Skin of body (tissue), 2 donors: Measurements from ENCODE around the gene USP6NL. TPM values are rescaled to one million over a fixed set of nuclear protein-coding genes. Genes with fewer than 3 reads are reported as not detected.
"Not testable (repeated sequence)": the region's sequence is repeated elsewhere in the genome, so short reads cannot be mapped to it uniquely, and the experiment has no call there.

ENCODE experiments used
- DNase-seq: peaks from one replicate; lab custom pipeline; 2025; lab: John Stamatoyannopoulos, UW
- total RNA-seq: library from RNA; depleted of rRNA; stranded (reverse); fragments of >200 nt; gene quantifications from one replicate; pipeline ENCODE4 v1.2.3, GENCODE V29; 2014

USP6NL gene
- 23.6 TPM for total RNA-seq

DNA sequence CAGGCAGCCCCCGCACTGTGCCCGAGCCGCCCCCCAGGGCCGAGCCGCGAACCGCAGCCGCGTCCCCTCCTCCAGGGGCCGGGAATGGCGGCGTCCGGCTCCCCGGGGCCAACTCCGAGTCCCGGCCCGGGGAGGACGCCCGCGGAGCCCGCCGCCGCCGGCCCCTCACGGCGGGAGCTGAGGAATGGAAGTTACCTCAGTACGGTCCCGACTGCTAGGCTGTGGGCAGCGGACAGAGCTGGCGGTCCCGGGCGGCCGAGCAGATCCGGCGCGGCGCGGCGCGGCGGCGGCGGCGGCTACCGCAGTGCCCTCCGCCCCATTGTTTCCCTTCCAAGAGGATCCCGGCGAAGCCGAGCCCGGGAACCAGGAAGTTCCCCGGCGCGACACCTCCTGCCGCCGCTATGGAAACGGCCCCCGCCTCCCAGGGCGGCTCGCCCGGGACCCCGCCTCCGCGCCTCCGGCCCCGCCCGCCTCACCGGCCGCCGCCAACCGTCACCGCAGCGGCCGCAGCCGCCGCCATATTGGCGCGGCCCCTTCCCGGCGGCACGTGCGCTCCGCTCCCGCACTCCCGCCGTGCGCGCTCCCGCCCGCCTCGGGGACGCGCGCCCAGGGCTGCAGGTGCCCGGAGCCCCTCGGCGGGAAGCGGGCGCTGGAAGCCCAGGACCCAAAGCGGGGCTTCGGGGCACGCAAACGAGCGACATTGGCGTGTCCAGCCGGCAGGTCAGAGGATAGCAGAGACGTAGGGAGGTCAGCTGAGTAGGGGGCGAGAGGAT is at the start of gene USP6NL:
Gene USP6NL (minus strand): TSS at position 403 of the 773 bp plus-strand sequence. CDS start 14,016 bp downstream, outside the sequence.
- peak; percentile 80 for DNase-seq

DNA sequence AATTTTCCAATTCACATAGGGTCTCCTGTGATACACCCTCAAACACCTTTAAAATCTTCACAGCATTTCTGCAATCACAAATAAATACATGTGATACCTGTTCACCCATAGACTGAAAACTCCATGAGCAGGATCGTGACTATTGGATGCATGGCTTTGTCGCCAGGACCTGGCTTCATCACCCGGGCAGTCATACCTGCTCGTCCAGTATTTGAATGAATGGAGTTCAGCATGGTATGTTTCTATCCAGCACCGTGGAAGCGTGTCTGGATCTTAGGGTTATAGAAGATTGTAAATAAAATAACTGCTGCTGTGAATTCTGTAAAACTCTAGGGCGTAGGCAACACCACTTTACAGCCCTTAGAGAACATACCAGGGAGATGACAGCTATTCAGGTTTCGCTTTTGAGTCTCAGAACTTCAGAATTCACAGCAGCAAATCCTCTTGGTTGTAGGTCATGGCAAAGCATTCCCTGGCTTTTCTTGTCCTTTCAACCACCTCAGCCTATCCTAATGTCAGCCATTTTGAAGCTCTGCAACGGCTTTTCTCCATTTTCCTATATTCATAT is 47.4 kb upstream of the USP6NL start:
- no peak for DNase-seq

DNA sequence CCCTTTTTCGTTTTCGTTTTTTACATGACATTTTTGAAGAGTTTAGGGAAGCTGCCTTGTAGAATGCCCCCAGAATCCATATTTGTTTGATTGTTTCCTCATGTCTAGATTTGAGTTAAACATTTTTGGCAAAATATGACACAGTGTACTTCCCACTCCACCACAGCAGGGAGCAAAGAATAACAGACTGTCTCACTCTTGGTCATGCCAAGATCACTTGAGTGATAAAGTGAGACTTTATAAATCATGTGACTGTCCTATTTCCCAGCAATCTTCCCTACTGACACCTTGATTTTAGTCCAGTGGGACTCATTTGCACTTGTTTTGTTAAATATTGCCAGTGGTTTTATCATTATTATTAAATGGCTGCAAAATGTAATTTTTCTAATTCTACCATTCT is 44.4 kb upstream of the USP6NL start:
- peak; percentile 4 for DNase-seq

DNA sequence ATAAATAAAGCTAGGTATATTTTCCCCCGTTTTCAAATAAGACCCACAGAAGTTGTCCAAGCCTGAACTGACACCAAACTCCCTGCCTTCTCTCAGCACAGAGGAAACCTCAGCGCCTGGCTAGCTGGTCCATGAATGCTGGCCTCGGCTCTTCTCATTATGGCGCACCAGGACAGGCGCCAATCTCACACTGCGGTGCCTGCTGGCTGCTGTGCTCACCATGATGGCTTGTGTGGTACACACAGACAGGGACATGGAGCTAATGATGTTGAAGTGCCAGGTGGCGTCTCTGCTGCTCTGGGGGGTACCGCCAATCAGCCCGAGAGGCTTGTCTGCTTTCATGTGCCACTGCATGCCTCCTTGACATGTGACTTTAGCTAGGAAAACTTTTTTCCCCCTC is 43.2 kb upstream of the USP6NL start:
- no peak for DNase-seq

DNA sequence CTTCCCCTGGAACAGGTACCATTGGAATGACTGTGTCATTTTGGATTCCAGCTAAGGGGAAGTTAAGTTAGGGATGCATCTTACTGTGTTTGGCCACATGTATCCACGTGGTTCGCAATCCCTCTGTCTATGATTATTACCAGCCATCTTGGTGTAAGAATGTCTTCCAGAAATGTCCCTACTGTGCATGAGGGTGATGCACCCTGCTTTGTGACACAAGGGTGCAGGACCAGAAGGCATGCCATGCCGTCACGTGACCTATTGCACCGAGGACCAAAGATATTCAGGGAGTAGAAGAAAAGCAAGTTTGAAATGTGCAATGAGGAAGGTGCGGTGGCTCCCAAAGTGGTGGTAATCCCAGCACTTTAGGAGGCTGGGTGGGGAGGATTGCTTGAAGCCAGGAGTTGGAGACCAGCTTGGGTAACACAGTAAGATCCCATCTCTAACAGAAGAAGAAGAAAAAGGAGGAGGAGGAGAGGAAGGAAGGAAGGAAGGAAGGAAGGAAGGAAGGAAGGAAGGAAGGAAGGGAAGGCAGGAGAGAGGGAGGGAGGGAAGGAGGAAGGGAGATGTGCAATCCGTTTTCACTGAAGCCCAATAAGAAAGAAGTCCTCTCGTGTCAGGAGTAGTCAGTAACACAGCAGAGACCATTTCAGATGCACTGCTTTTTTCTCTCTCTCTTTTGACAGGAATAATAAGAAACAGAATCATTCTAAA is 42.5 kb upstream of the USP6NL start:
- DNase-seq: no peak

DNA sequence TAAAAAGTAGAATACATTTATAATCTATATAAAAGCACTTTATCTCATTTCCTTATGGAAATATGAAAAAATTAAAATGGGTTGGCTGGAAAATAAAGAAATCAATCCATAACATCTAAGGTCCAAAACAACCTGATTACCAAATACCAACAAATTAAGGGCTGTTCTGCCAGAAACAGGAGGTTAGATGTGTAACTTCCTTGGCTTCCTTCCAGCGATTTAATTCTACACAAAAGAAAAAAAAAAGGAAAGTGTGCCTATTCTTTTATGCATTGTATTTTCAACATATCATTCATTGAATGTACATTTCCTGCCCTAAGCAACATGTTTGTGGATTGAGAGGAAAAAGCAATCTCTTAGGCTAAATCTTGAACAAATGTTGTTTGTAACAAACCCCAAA is 36.2 kb upstream of the USP6NL start:
- DNase-seq: no peak

DNA sequence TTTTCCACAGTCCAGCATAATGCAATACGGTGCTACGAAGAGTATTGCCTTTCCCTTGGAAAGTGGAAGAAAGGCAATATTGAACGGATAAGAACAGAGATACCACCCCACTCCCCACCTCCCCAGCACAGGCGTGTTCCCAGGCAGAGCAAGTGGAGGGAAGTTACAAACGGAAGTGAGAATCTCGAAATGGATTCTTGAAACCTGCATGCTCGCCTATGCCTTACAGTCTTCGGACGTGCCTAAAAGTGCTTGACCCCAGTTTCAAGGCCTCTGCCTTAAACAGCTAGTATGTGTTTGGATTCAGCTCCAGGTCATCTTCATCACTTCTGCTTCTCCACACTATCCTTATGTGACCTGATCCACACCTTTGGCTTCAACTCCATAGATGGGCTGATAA is 35.0 kb upstream of the USP6NL start:
- no peak for DNase-seq

DNA sequence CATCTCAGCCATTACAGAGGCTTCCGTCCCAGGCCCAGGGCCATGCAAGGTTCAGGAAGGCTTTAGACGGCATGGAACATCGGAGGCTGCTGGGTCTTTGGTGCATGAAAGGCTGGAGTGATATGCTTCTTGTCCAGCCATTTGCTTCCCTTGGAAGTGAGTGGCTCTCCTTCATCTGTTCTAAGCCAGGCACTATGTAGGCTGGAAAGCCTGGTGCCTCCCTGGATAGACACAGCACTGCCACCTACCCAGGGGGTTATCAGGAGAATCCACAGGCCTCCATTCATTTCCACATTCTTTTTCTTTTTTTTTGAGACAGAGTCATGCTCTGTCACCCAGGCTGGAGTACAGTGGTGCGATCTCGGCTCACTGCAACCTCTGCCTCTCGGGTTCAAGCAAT is 31.6 kb upstream of the USP6NL start:
- no peak for DNase-seq

DNA sequence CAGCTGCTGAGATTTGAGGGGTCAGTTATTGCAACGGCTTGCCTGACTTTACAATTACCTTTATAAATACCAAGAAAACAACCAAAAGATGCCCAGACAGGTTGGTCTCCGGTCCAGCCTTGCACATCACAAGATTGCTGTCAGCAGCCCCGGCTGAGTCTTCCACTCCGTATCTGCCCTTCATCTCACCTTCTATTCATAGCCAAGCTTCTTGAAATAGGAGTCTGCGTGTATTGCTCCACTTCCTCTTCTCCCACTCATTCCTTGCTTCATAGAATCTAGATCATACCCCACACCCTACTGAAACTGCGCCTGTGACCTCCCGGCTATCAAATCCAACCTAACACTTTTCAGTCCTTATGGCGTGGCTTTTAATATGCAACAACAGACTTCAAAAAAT is 31.1 kb upstream of the USP6NL start:
- no peak for DNase-seq

DNA sequence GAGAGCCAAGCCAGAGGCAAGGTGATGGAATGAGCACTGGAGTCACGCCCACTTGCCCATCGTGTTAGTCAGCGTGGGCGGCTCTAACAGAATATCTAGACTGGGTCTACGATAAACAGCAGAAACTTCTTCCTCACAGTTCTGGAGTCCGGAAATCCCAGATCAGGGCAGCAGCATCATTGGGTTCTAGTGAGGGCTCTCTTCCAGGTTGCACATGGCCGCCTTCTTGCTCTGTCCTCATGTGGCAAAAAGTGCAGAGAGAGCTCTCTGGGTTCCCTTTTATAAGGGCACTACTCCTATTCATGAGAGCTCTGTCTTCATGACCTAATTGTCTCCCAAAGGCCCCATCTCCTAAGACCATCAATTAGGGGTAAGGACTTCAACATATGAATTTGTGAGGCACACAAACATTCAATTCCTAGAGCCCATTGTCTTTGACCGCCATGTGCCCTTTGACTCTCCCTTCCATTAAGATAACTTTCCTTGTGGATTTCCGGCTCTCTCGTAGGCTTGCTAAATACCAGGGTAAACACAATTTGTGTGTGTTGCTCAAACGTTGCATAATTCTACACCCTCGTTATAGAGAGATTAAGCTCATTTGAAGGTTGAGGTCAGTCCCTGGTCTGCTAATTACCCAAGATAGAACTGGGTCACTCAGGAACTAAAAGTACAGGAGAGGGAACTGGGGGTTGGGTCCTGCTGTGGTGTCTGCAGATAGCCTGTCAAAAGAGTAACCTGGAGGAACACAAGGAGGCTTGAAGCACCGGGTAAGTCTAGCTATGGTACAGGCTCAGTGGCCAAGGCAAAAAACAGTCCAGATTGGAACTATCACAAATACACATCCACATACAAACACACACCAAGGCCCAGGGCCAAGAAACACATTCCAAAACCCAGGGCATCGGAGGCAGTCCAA is 28.7 kb upstream of the USP6NL start:
- no peak for DNase-seq

DNA sequence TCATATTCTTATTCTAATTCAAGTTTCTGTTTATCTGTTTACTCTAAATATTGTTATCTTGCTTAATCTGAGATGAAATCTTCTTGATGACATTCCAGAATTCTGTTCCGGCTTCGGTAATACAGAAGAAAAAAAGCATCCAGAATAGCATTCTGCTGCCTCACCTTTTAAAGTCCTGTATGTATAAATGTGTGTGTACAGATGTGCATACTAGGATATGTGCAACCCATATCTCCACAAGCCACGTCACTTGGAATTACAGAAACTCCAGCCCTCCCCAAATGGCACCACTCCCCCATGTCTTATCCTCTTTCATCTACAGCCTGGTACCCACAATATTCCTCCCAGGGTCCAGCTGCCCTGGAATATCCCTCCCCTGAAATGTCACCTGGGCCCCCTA is 27.9 kb upstream of the USP6NL start:
- DNase-seq: no peak

DNA sequence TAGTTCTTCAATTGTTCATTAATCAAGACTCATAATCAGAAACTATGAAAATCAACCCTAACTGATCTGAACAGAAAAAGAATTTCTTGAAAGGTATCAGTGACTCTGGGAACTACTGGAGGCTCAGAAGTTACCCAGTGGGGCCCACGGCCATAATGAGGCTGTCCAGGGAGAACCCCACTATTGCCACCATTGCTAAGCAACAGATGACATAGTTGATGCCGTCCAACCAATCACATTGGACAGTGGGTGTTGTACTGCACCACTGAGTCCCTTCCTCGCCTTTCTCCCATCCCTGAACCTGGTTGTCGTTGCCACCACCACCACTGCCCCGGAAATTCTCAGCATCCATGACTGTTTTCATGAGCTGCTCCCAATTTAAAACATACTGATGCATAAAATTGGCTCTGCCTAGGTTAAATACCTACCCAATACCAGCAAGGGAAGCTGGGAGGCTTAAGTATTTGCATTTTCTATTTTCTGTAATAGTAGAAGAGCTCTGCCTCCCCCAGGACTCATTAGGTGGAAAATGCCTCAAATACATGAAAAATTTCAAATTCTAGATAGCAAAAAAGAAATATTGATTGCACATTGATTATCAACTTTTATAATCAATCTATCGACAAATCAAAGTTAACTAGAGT is 26.7 kb upstream of the USP6NL start:
- DNase-seq: no peak

DNA sequence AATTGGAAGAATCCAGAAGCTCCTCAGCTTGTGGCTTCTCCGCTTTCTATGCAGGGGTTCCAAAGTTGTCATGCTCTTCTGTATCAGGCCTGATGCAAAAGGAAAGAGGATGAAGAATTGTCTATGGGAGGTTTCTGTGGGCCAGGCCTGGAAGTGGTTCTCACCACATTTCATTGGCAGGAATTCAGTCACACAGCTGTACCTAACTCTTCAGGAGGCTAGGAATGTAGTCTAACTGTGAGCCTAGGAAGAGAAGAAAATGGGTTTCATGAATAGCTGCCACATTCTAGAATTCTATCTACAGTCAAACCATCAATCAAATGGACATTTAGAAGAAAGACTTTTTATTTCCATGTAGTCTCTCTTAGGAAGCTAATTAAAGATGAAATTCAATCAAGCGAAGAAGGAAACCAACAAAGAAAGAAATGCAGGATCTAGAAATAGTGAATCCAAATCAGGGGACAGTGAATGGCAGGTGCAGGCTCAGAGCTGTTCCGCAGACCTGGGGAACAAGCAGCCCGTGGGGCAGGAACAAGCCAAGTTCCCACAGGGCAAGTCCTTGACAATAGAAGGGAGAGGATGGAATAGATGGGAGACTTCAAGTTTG is 25.4 kb upstream of the USP6NL start:
- DNase-seq: no peak

DNA sequence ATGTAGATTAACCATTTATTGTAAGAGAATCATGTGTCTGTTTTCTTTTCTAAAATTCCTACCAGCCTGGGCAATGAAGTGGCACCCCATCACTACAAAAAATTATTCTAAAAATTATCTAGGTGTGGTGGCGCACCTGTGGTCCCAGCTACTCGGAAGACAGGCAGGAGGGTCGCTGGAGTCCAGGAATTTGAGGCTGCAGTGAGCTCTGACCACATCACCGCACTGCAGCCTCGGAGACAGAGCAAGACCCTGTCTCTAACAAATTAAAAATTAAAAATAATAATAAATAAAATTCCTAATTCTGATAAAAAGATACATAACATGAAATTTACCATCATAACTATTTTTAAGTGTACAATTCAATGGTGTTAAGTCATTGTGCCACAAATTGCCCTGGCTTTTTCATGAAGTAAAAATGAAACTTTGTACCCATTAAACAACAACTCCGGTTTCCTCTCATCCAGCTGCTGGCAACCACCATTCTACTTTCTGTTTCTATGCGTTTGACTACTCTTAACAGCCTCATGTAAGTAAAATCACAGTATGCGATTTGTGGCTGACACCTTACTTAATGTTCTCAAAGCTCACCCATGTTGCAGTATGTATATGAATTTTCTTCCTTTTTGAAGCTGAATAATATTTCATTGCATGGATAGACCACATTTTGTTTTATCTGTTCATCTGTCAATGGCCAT is 20.6 kb upstream of the USP6NL start:
- no peak for DNase-seq

DNA sequence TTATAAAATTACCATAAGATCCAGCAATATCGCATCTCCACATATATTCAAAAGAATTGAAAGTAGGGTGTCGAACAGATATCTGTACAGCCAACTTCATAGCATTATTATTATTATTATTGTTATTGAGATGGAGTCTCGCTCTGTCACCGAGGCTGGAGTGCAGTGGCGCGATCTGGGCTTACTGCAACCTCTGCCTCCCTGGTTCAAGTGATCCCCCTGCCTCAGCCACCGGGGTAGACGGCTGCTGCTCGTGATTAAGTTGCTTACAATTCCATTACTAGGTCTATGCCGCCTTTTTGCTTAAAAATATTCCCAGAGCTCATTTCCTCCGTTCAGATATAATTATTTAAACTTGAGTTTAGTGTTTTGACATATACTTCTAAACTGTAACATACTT is 19.8 kb upstream of the USP6NL start:
- no peak for DNase-seq

DNA sequence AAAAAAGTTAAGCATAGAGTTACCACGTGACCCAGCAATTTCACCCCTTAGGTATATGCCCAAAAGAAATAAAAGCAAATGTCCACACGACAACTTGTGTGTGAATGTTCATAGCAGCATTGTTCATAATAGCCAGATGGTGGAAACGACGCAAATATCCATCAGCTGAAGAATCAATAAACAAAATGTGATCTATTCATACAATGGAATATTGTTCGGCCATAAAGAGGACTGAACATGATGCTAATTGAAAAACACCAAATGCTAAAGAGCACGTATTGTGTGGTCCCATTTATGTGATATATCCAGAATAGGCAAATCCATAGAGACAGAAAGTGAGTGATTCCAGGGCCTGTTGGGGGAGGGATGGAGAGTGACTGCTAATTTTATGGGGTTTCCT is 18.3 kb upstream of the USP6NL start:
- DNase-seq: no peak

DNA sequence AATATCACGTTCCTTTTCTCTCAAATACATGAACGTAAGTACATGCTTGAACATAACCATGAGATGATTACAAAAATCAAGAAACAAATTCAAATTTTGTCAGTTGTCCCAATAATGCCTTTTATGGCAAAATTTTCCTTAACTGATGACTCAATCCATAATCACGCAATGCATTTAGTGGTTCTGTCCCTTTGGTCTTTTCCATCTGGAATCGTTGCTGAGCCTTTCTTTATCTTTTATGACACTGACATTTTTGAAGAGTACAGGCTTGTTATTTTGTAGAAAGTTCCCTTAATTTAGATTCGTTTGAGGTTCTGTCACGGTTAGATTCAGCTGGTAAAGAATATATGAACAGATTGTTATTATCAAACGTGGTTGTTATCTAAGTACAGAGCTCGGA is 16.5 kb upstream of the USP6NL start:
- not testable (repeated sequence) for DNase-seq

DNA sequence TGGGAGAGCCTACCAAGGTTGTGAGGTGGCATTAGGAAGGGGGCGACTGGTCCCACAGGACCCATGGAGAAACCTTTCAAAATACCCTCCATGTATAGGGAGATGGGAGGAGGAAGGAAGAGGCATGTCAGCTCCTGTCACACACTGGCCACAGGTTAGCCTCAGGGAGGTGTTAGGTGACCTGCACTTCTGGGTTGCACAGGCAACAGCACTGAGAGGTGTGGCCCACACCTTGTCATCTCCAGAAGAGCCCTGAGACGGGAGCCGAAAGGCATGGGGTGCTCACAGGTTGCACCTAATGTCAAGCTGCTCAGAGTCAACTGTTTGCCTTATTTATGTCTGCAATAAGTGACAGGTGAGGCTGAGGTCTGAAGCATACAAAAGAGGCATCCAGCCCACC is 14.6 kb upstream of the USP6NL start:
- DNase-seq: no peak

DNA sequence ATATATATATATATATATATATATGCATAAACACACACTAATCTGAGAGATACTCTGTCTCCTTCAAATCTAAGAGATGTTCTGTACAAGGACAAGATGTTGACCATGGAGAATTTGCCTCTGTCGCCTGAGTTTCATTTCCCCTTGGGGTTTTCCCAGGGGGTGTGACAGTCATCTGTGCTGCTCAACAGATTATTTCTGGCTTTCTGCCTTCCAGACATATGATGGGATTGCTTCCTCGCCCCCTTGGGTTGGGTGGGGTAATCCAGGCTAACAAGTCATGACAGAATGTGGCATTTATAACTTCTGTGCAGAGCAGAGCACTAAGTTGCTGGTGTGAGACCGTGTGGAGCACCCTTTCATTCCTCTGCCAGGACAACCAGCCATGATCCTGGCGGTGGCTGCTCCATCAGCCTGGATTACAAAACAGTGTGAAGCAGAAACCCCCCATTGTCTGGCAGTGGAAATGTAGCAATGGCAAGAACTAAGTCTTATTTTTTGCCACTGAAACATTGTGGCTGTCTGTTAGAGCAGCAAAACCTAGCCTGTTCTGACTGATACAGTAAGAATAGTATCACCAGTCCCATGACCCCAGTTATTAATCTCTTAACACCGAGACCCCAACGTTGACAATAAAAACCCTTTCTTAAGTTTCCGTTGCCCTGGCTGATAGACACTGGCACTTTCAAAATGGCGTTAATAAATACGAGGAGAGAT is 13.7 kb upstream of the USP6NL start:
- peak; percentile 2 for DNase-seq
